HL-60 (cell line): Measurements from ENCODE around the gene DUSP22.

Source experiments
- POLR2AphosphoS5 ChIP-seq: IDR thresholded peaks from 2 replicates; pipeline ENCODE4 v1.6.1; 2012; ENCODE audit warnings: low read depth
- TF ChIP-seq, protein P1 (sequence below): IDR thresholded peaks from one replicate; pipeline ENCODE4 v1.5.1; 2011; ENCODE audit warnings: low read length, control low read depth, inconsistent platforms; ENCODE audit not compliant: insufficient read depth

DNA sequence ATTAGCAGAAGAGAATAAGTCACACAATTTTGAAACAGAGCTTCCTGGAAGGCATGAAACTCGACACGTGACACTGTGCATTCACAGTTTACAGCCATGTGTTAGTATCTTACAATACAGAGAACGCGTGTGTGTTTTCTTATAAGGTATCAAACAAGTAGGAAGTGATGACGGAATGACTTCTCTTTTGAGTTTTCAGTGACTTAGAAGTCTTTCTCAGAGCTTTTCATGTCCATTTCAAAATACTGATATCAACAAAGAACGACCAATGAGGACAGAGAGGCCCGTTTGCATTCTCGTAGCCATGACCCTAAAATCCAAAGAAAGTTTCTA, 36.6 kb upstream of the DUSP22 start:
- TF ChIP-seq, protein P1, sequence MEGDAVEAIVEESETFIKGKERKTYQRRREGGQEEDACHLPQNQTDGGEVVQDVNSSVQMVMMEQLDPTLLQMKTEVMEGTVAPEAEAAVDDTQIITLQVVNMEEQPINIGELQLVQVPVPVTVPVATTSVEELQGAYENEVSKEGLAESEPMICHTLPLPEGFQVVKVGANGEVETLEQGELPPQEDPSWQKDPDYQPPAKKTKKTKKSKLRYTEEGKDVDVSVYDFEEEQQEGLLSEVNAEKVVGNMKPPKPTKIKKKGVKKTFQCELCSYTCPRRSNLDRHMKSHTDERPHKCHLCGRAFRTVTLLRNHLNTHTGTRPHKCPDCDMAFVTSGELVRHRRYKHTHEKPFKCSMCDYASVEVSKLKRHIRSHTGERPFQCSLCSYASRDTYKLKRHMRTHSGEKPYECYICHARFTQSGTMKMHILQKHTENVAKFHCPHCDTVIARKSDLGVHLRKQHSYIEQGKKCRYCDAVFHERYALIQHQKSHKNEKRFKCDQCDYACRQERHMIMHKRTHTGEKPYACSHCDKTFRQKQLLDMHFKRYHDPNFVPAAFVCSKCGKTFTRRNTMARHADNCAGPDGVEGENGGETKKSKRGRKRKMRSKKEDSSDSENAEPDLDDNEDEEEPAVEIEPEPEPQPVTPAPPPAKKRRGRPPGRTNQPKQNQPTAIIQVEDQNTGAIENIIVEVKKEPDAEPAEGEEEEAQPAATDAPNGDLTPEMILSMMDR, result no peak
- TF ChIP-seq POLR2AphosphoS5, result no peak
